Neuronal stem cell (in vitro differentiated cells): ENCODE measurements around the gene POTEF.
"Not testable (repeated sequence)": the region's sequence is repeated elsewhere in the genome, so short reads cannot be mapped to it uniquely, and the experiment has no call there.

Experiments used
- DNase-seq: peaks from one replicate; pipeline ENCODE4 v3.0.0-alpha.2; 2013; ENCODE audit warnings: low spot score
- H2AFZ ChIP-seq: one replicate; pipeline ENCODE4 v1.6.1; 2013; ENCODE audit warnings: mild to moderate bottlenecking, low read length, inconsistent platforms
- H2AK5ac ChIP-seq: 2 replicates; pipeline ENCODE4 v1.6.1; 2013; ENCODE audit warnings: low read depth, mild to moderate bottlenecking, inconsistent platforms, low read length, moderate library complexity, mixed read lengths
- H2BK120ac ChIP-seq: 2 replicates; pipeline ENCODE4 v1.6.1; 2013; ENCODE audit warnings: low read depth, mild to moderate bottlenecking, inconsistent platforms, low read length, moderate library complexity, mixed read lengths
- H2BK12ac ChIP-seq: one replicate; pipeline ENCODE4 v1.6.1; 2013; ENCODE audit warnings: low read length, inconsistent platforms
- H2BK15ac ChIP-seq: 2 replicates; pipeline ENCODE4 v1.6.1; 2013; ENCODE audit warnings: mild to moderate bottlenecking, low read length, inconsistent platforms, mixed read lengths
- H2BK5ac ChIP-seq: one replicate; pipeline ENCODE4 v1.6.1; 2013; ENCODE audit warnings: inconsistent platforms, mild to moderate bottlenecking, low read length, moderate library complexity
- H3K14ac ChIP-seq: one replicate; pipeline ENCODE4 v1.6.1; 2013; ENCODE audit warnings: low read length, inconsistent platforms
- H3K18ac ChIP-seq: 2 replicates; pipeline ENCODE4 v1.6.1; 2013; ENCODE audit warnings: low read length, inconsistent platforms
- H3K23ac ChIP-seq: 2 replicates; pipeline ENCODE4 v1.6.1; 2013; ENCODE audit warnings: low read depth, mild to moderate bottlenecking, mixed read lengths, low read length, inconsistent platforms; ENCODE audit not compliant: poor library complexity
- H3K27ac ChIP-seq: replicated peaks from 3 replicates; pipeline ENCODE4 v1.5.1; 2013; ENCODE audit warnings: low read length, inconsistent platforms
- H3K27me3 ChIP-seq, 3 experiments: 2 replicates each; pipeline ENCODE4 v1.6.1; 2013; ENCODE audit warnings: low read length in 3 of 3, mild to moderate bottlenecking in 2 of 3, inconsistent platforms in 1 of 3, low read depth in 1 of 3, mixed read lengths in 1 of 3, moderate library complexity in 1 of 3; ENCODE audit not compliant: control insufficient read depth in 3 of 3, insufficient read depth in 3 of 3
- H3K36me3 ChIP-seq, 2 donors: replicated peaks in 1 of 2; 2 replicates each; pipeline ENCODE4 v1.6.1; 2013; ENCODE audit warnings: low read length in 2 of 2; ENCODE audit not compliant: control insufficient read depth in 2 of 2, insufficient read depth in 2 of 2
- H3K4ac ChIP-seq: 2 replicates; pipeline ENCODE4 v1.6.1; 2013; ENCODE audit warnings: inconsistent platforms, mild to moderate bottlenecking, low read length, moderate library complexity
- H3K4me1 ChIP-seq, 2 donors: 1 replicate in 1 of 2; 2 replicates in 1 of 2; pipeline ENCODE4 v1.6.1; 2013; ENCODE audit warnings: low read length in 2 of 2, low read depth in 1 of 2; ENCODE audit not compliant: control insufficient read depth in 2 of 2, insufficient read depth in 1 of 2
- H3K4me2 ChIP-seq: one replicate; pipeline ENCODE4 v1.6.1; 2013; ENCODE audit warnings: mild to moderate bottlenecking, low read length, inconsistent platforms; ENCODE audit not compliant: insufficient read depth, poor library complexity, severe bottlenecking
- H3K4me3 ChIP-seq, 2 donors: 2 replicates each; pipeline ENCODE4 v1.5.1; 2013; ENCODE audit warnings: low read length in 2 of 2, mild to moderate bottlenecking in 2 of 2, inconsistent platforms in 1 of 2, moderate library complexity in 1 of 2
- H3K79me1 ChIP-seq: one replicate; pipeline ENCODE4 v1.6.1; 2013; ENCODE audit warnings: low read depth, mild to moderate bottlenecking, inconsistent platforms, low read length, moderate library complexity
- H3K9ac ChIP-seq: one replicate; pipeline ENCODE4 v1.6.1; 2013; ENCODE audit warnings: mild to moderate bottlenecking, low read depth, low read length, inconsistent platforms; ENCODE audit not compliant: poor library complexity
- H3K9me3 ChIP-seq, 2 donors: replicated peaks in 1 of 2; 2 replicates each; pipeline versions ENCODE3 to v1.6.1; 2013; ENCODE audit warnings: low read length in 2 of 2, mild to moderate bottlenecking in 2 of 2, inconsistent platforms in 1 of 2, low read depth in 1 of 2, mixed read lengths in 1 of 2, moderate library complexity in 1 of 2; ENCODE audit not compliant: control insufficient read depth in 2 of 2, insufficient read depth in 1 of 2
- H4K8ac ChIP-seq: one replicate; pipeline ENCODE4 v1.6.1; 2013; ENCODE audit warnings: low read depth, mild to moderate bottlenecking, inconsistent platforms, low read length, moderate library complexity
- H4K91ac ChIP-seq: one replicate; pipeline ENCODE4 v1.6.1; 2013; ENCODE audit warnings: low read length, low read depth, mild to moderate bottlenecking, inconsistent platforms; ENCODE audit not compliant: poor library complexity
- WGBS, 2 donors: extraction: QIAGEN DNeasy Blood & Tissue Kit; methylation state at CpG; one replicate each; pipeline ENCODE4 v1.1.7; 2013; ENCODE audit warnings: missing lambda C conversion rate in 2 of 2, mixed read lengths in 1 of 2; ENCODE audit not compliant: insufficient read length in 2 of 2, insufficient replicate concordance in 1 of 2; ENCODE audit errors: extremely low coverage in 2 of 2; 5-methylcytosine and 5-hydroxymethylcytosine counted together

The POTEF gene

GRCh38 chr2:130150181-130151144, 21.4 kb upstream of the POTEF start:
- H2AFZ ChIP-seq, result no peak overlapping the region
- no CpG with 5 or more reads among the region's 23 CpGs for WGBS, 2 donors
- no peak overlapping the region for H3K18ac ChIP-seq
- peaks cover 2% of the 10 kb centered on the region for H3K79me1 ChIP-seq
- no peak overlapping the region for H3K9ac ChIP-seq
- H2BK12ac ChIP-seq, result no peak overlapping the region
- no peak overlapping the region for H3K4me3 ChIP-seq
- no peak overlapping the region for H4K91ac ChIP-seq
- DNase-seq, result no peak
- no peak overlapping the region for H3K4me2 ChIP-seq
- no peak overlapping the region for H3K23ac ChIP-seq
- no peak overlapping the region for H2BK120ac ChIP-seq
- H3K4ac ChIP-seq, result no peak overlapping the region
- H3K36me3 ChIP-seq, result peaks cover 10 to 38% of the 10 kb centered on the region in 2 donors
- H4K8ac ChIP-seq, result no peak overlapping the region
- no peak overlapping the region for H2BK5ac ChIP-seq
- H2BK15ac ChIP-seq, result no peak overlapping the region
- no peak overlapping the region for H2AK5ac ChIP-seq
- H3K27ac ChIP-seq, result no peak overlapping the region
- no peaks in the 10 kb centered on the region for H3K4me1 ChIP-seq
- no peaks in the 10 kb centered on the region for H3K9me3 ChIP-seq
- H3K14ac ChIP-seq, result no peak overlapping the region
- H3K27me3 ChIP-seq, result no peaks in the 10 kb centered on the region

GRCh38 chr2:130148515-130148914, 19.5 kb upstream of the POTEF start:
- not testable (repeated sequence) for H3K9me3 ChIP-seq, H3K4me2 ChIP-seq, H2AK5ac ChIP-seq, H3K27me3 ChIP-seq, H2BK12ac ChIP-seq, DNase-seq, H3K4me1 ChIP-seq, H3K4me3 ChIP-seq, H4K91ac ChIP-seq, H3K79me1 ChIP-seq, H3K9ac ChIP-seq, H2BK5ac ChIP-seq, H3K27ac ChIP-seq, H2AFZ ChIP-seq, H3K14ac ChIP-seq, H3K4ac ChIP-seq, H2BK120ac ChIP-seq, H4K8ac ChIP-seq, H3K18ac ChIP-seq, H2BK15ac ChIP-seq, H3K23ac ChIP-seq
- no CpG with 5 or more reads among the region's 6 CpGs for WGBS, 2 donors
- H3K36me3 ChIP-seq, result peaks cover 10 to 22% of the 10 kb centered on the region in 2 donors

- Histone ChIP-seq H2AFZ (peak within 1 kb of the TSS; percentile 89), H3K4me2 (peak within 1 kb of the TSS; percentile 37), H3K4me3 (peak within 1 kb of the TSS; percentile 33 to 73)
- not testable (repeated sequence) for H3K27me3 ChIP-seq, H3K9ac ChIP-seq, H3K23ac ChIP-seq, H3K4me1 ChIP-seq, H3K4ac ChIP-seq, H2BK15ac ChIP-seq, H3K9me3 ChIP-seq, H4K8ac ChIP-seq, H2BK5ac ChIP-seq, H3K79me1 ChIP-seq, H2AK5ac ChIP-seq, H3K36me3 ChIP-seq, H4K91ac ChIP-seq, H3K18ac ChIP-seq, H3K14ac ChIP-seq, H2BK120ac ChIP-seq, H3K27ac ChIP-seq, H2BK12ac ChIP-seq
- DNase-seq, result peak; percentile 44
- WGBS, 2 donors, result no CpG with 5 or more reads among the region's 30 CpGs
These were observed 16.0 kb upstream of the POTEF start, which contains the start of gene CCDC74B for GRCh38 chr2:130145006-130145414. Gene CCDC74B, minus strand, starts transcription at chr2:130145112. Its CDS starts 116 bp downstream, at chr2:130144996.

- not testable (repeated sequence) for H4K91ac ChIP-seq, H2BK15ac ChIP-seq, H3K27ac ChIP-seq, H3K4me2 ChIP-seq, H2BK120ac ChIP-seq, H3K27me3 ChIP-seq, H3K18ac ChIP-seq, H2BK12ac ChIP-seq, H3K14ac ChIP-seq, H2AFZ ChIP-seq, H3K36me3 ChIP-seq, H3K4me1 ChIP-seq, H3K4me3 ChIP-seq, H3K23ac ChIP-seq, DNase-seq, H3K79me1 ChIP-seq, H3K9me3 ChIP-seq, H3K4ac ChIP-seq
- peak overlapping the region; percentile 22 for H2BK5ac ChIP-seq
- peak overlapping the region; percentile 53 for H2AK5ac ChIP-seq
- WGBS, 2 donors, result no CpG with 5 or more reads among the region's 28 CpGs
- H3K9ac ChIP-seq, result peak overlapping the region; percentile 2
- peak overlapping the region; percentile 52 for H4K8ac ChIP-seq
These were observed 14.4 kb upstream of the POTEF start for GRCh38 chr2:130143266-130144039.
